Stimulated activated CD4-positive, alpha-beta T cell treated with anti-CD3 and anti-CD28 coated beads, Interleukin-2, amount 100 ng/mL, for 24 hours (primary cell): ENCODE results near the gene PCP4.

Experiments
- DNase-seq, 2 donors: peaks; one replicate each; pipeline ENCODE4 v3.0.0-alpha.2; 2020

Gene PCP4

DNA sequence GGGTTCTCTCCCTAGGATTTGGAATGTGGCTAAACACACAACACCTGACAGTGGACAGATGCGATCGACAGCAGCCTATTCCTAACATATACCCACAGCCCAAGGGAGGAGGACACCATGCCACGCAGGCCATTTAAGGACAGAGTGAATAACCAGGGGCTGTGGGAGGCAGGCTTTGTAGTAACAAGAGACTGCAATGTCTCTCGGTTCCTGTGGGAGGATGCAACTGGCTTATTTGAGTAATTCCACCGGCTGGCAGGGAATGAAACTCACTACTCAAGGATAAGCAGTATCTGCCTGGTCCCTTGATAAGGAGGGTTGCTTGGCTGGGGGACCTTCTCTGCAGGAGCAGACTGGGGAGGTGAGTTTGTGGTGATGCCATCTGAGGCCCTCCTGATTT, 109.6 kb downstream of the PCP4 start:
- DNase-seq: no peak
